ENCODE results near the gene TTC32.

TTC32 gene

DNA sequence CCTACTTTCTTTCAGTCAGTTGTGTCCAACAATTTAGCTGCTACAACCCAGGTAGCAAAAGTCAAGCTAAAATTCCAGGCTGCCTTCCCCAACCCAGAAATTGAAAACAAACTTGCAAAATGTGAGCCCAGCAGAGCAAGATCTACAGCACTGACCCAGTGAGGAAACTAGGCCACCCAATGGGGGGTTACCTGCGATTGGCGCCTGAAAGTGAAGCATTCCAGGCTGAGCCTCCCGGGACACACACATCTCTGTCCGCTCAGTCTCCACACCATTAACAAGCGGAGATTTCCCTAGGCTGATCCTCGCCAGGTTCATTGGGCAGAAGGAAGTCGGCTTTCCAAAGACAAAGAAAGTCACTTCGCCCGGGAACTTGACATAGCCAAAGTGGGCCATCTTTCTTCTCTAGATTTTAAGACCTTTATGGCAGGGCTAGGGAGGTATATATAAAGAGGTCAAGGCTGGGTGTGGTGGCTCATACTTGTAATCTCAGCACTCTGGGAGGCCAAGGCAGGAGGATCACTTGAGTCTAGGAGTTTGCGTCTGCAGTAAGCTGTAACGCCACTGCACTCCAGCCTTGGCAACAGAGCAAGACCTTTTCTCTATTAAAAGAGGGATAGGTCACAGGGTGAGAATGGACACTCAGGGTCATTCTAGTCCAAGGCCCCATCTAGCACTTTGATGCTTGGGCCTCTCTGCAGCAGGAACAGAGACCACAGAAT lies 53.6 kb downstream of the TTC32 start:
- no peak for FAIRE-seq

DNA sequence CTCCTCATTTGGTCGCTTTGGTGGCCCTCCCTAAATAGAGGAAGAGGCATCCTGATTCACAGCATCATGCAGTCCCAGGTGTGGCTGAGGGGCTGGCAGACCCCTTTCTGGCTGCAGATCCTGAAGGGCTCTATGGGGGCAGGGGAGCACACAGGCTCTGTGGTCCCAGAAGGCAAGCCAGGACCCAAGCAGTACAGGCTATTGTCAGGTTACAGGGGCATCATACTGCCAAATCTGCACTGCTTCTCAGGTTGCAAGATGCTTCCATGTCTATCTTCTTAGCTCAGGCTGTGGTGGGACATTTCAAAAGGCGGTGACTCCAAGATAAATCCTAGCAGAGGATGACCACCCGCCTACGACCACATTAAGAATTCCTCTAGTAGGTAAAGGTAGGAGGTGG lies 54.3 kb downstream of the TTC32 start:
- FAIRE-seq, result no peak

All from islet of Langerhans (tissue), 1 donor.